ENCODE measurements around the gene FES. TPM values are rescaled to one million over a fixed set of nuclear protein-coding genes. Genes with fewer than 3 reads are reported as not detected.

The FES gene
- total and polyA plus RNA-seq, 2 of the 13 experiments (the other 11 are each of a cell fraction or from before 2014, with no cell fraction given) = 4.0 to 9.5 TPM

GRCh38 chr15:90885432-90886290 lies 1.4 kb downstream of the FES start (continued):
- TF ChIP-seq ATF5 (CRISPR knock-in tag; IDR thresholded peaks at IDR 0.05; ENCODE audit: low read depth) (no peak), ZNF564 (CRISPR knock-in tag; IDR thresholded peaks at IDR 0.05) (no peak), SATB2 (CRISPR knock-in tag; IDR thresholded peaks at IDR 0.05) (no peak), ZNF652 (CRISPR knock-in tag; IDR thresholded peaks at IDR 0.05; ENCODE audit: borderline replicate concordance, low read depth) (no peak), RBM39 (IDR thresholded peaks at IDR 0.05; ENCODE audit: low read depth, low read length, poor library complexity, severe bottlenecking) (peak; percentile 50), HMGXB4 (CRISPR knock-in tag; IDR thresholded peaks at IDR 0.05; ENCODE audit: borderline replicate concordance in 1 of 2, low read depth in 1 of 2) (0 out of 4 replicates have a peak, but pooled peaks of 1 of the 2 experiments have one; percentile 39), ZBTB7B (CRISPR knock-in tag; IDR thresholded peaks at IDR 0.05) (peak; percentile 53; the same call in 1 of the 2 replicates), ZHX2 (IDR thresholded peaks at IDR 0.05; ENCODE audit: low read depth) (no peak), ZHX2 (CRISPR knock-in tag; IDR thresholded peaks at IDR 0.05; ENCODE audit: borderline replicate concordance) (no peak), BCL6 (CRISPR knock-in tag; IDR thresholded peaks at IDR 0.05) (peak; percentile 58; the same call in 1 of the 2 replicates), ZNF639 (CRISPR knock-in tag; conservative IDR thresholded peaks at IDR 0.05) (no peak), ZNF619 (CRISPR knock-in tag; IDR thresholded peaks at IDR 0.05) (no peak), BHLHE40 (IDR thresholded peaks at IDR 0.05; ENCODE audit: low read length) (peak; percentile 40; the same call in 1 of the 2 replicates), CTCF (CRISPR knock-in tag; IDR thresholded peaks at IDR 0.05) (peak; percentile 94), U2AF1 (optimal IDR thresholded peaks at IDR 0.05; ENCODE audit: low read depth, low read length) (no peak), ZNF20 (CRISPR knock-in tag; IDR thresholded peaks at IDR 0.05) (no peak), MBNL3 (CRISPR knock-in tag; conservative IDR thresholded peaks at IDR 0.05) (no peak)

Data from HepG2 (cell line).